Measurements from ENCODE around the gene SNRPA. TPM values are rescaled to one million over a fixed set of nuclear protein-coding genes. Genes with fewer than 3 reads are reported as not detected.
A peak's percentile ranks its signal among the peaks of the same experiment; 100 is the strongest.

SNRPA gene
- total RNA-seq, 1 experiment from 2014 or later = 147 TPM

- Histone ChIP-seq H3K27me3 (ENCODE audit: insufficient read depth, low read depth) (no peaks in the 10 kb centered on the region), H3K9me3 (ENCODE audit: insufficient read depth, low read depth) (no peaks in the 10 kb centered on the region), H3F3A (ENCODE audit: insufficient read depth, low read depth) (peaks cover 3% of the 10 kb centered on the region; the same call in 1 of the 2 replicates), H3K4me1 (replicated peaks; ENCODE audit: insufficient read depth) (peaks cover 32% of the 10 kb centered on the region), H3K27ac (no peak overlapping the region), H3K79me2 (ENCODE audit: low read depth) (peaks cover 51% of the 10 kb centered on the region), H3K9me2 (ENCODE audit: insufficient read depth) (no peaks in the 10 kb centered on the region), H2AFZ (no peak overlapping the region), H3K4me2 (peak overlapping the region; percentile 6; the same call in 1 of the 2 replicates), H3K36me3 (ENCODE audit: low read depth) (peaks cover 7% of the 10 kb centered on the region), H3K4me3 (no peak overlapping the region), H4K20me1 (ENCODE audit: insufficient read depth) (peaks cover 49% of the 10 kb centered on the region)
- TF ChIP-seq CTCF (conservative IDR thresholded peaks at IDR 0.05) (no peak), EZH2 (IDR thresholded peaks at IDR 0.05; ENCODE audit: low read depth) (no peak)
- intact Hi-C loops (cut with micrococcal nuclease; ENCODE audit: unreplicated experiment) = no loop called here
- no peak for DNase-seq
- BruUV-seq (replicated peaks) = no TSS peak
- CTCF ChIA-PET = no interaction called here
- POLR2A ChIA-PET (ENCODE audit: unreplicated experiment) = interaction anchor here (0.7 kb wide), 1 partner anchor 52 kb away, joined by 6 read pairs; the partner anchor contains the start of gene SNRPA
Measured at GRCh38 chr19:40802300-40803169, 51.5 kb downstream of the SNRPA start.

GRCh38 chr19:40803170-40803856, 52.3 kb downstream of the SNRPA start:
- H2AFZ ChIP-seq = no peak overlapping the region
- H3K9me2 ChIP-seq (ENCODE audit: insufficient read depth) = no peaks in the 10 kb centered on the region
- peaks cover 7% of the 10 kb centered on the region for H3K36me3 ChIP-seq (ENCODE audit: low read depth)
- intact Hi-C loops (cut with micrococcal nuclease; ENCODE audit: unreplicated experiment) = no loop called here
- H3K4me2 ChIP-seq = 0 out of 2 replicates have a peak overlapping the region, but pooled peaks have one; percentile 7
- TF ChIP-seq EZH2 (IDR thresholded peaks at IDR 0.05; ENCODE audit: low read depth) = no peak
- TF ChIP-seq CTCF (conservative IDR thresholded peaks at IDR 0.05) = no peak
- peaks cover 32% of the 10 kb centered on the region for H3K4me1 ChIP-seq (replicated peaks; ENCODE audit: insufficient read depth)
- no peak overlapping the region for H3K27ac ChIP-seq
- POLR2A ChIA-PET (ENCODE audit: unreplicated experiment) = interaction anchor here (0.7 kb wide), 2 partner anchors 26 to 320 kb away, joined by 3 read pairs; no protein-coding TSS in a partner anchor
- H3K27me3 ChIP-seq (ENCODE audit: insufficient read depth, low read depth) = no peaks in the 10 kb centered on the region
- H3K79me2 ChIP-seq (ENCODE audit: low read depth) = peaks cover 51% of the 10 kb centered on the region
- peaks cover 49% of the 10 kb centered on the region for H4K20me1 ChIP-seq (ENCODE audit: insufficient read depth)
- no peak for DNase-seq
- no peak overlapping the region for H3K4me3 ChIP-seq
- CTCF ChIA-PET = interaction anchor here (0.6 kb wide), 1 partner anchor 455 kb away, joined by 16 read pairs; the partner anchor contains the start of genes C19orf47 and PLD3
- no TSS peak for BruUV-seq (replicated peaks)
- H3K9me3 ChIP-seq (ENCODE audit: insufficient read depth, low read depth) = no peaks in the 10 kb centered on the region
- no peaks in the 10 kb centered on the region for H3F3A ChIP-seq (ENCODE audit: insufficient read depth, low read depth)
